Calu3 (cell line): Measurements from ENCODE around the gene RANGAP1. TPM values are rescaled to one million over a fixed set of nuclear protein-coding genes. Genes with fewer than 3 reads are reported as not detected.
A peak's percentile ranks its signal among the peaks of the same experiment; 100 is the strongest.

Source experiments
- BruUV-seq: library from RNA; stranded (reverse); fragments of 400-500 nt; replicated peaks from 2 replicates; lab custom pipeline; 2021; lab: Mats Ljungman, UMichigan
- CTCF ChIA-PET: fragments of 300-600 bp; sonication (Branson Sonifier 250); formaldehyde crosslinking; loops from one replicate; lab custom pipeline; 2022; ENCODE audit warnings: antibody characterized with exemption; lab: Charles Lee
- DNase-seq: peaks from one replicate; pipeline ENCODE4 v3.0.0; 2022
- H3K27ac Mint-ChIP-seq: one replicate; pipeline ENCODE4 v1.8.0; 2022; ENCODE audit warnings: mixed read lengths; ENCODE audit not compliant: unreplicated experiment
- H3K27me3 Mint-ChIP-seq: one replicate; pipeline ENCODE4 v1.8.0; 2022; ENCODE audit warnings: mixed read lengths; ENCODE audit not compliant: unreplicated experiment
- H3K36me3 Mint-ChIP-seq: one replicate; pipeline ENCODE4 v1.8.0; 2022; ENCODE audit warnings: mild to moderate bottlenecking, moderate library complexity, mixed read lengths; ENCODE audit not compliant: insufficient read depth, unreplicated experiment
- H3K4me1 Mint-ChIP-seq: one replicate; pipeline ENCODE4 v1.8.0; 2022; ENCODE audit warnings: mild to moderate bottlenecking, low read depth, mixed read lengths; ENCODE audit not compliant: unreplicated experiment
- H3K4me3 Mint-ChIP-seq: one replicate; pipeline ENCODE4 v1.8.0; 2022; ENCODE audit warnings: mild to moderate bottlenecking, low read depth, moderate library complexity, mixed read lengths; ENCODE audit not compliant: unreplicated experiment
- H3K9me3 Mint-ChIP-seq: one replicate; pipeline ENCODE4 v1.8.0; 2022; ENCODE audit warnings: low read depth, mixed read lengths; ENCODE audit not compliant: unreplicated experiment
- intact Hi-C: fragments of 100-400 bp; cut with micrococcal nuclease; formaldehyde crosslinking; loops from one replicate; pipeline ENCODE4 v1.10.0; 2022; ENCODE audit not compliant: unreplicated experiment
- total RNA-seq: library from RNA; stranded (reverse); gene quantifications from 2 replicates; pipeline ENCODE4 v1.2.3, GENCODE V29; 2022
- TF ChIP-seq, protein P1 (sequence below): fragments of 200-600 bp; IDR thresholded peaks from one replicate; pipeline ENCODE4 v1.8.0; 2022; ENCODE audit warnings: antibody characterized with exemption; ENCODE audit not compliant: unreplicated experiment

The RANGAP1 gene
- total RNA-seq, 1 experiment from 2014 or later: 189 TPM

DNA sequence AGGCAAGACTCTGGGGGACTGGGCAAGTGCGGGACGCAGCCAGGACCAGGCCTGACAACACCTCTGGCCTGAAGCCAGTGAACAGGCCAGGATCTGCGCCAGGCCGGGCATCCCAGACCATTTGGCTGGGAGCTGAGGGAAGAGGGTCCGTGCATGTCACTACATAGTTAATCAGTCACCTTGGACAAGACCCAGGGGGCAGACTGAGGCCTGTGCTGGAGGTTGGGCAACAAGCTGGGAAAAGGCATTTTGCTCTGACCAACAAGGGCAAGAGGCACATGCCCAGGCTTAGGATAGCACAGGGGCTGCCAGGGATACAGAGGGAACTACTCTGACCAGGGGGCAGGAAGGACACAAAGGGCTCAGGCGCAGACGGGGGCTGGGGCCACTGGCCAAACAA lies 38.3 kb downstream of the RANGAP1 start:
- no peak overlapping the region for H3K4me3 Mint-ChIP-seq
- peaks cover 95% of the 10 kb centered on the region for H3K36me3 Mint-ChIP-seq
- CTCF ChIA-PET: interaction anchor here (0.6 kb wide), 1 partner anchor 282 kb away, joined by 3 read pairs; no protein-coding TSS in a partner anchor
- no peaks in the 10 kb centered on the region for H3K9me3 Mint-ChIP-seq
- intact Hi-C loops: no loop called here
- no peak for DNase-seq
- no TSS peak for BruUV-seq
- H3K27me3 Mint-ChIP-seq: no peaks in the 10 kb centered on the region
- H3K27ac Mint-ChIP-seq: no peak overlapping the region
- TF ChIP-seq, protein P1, sequence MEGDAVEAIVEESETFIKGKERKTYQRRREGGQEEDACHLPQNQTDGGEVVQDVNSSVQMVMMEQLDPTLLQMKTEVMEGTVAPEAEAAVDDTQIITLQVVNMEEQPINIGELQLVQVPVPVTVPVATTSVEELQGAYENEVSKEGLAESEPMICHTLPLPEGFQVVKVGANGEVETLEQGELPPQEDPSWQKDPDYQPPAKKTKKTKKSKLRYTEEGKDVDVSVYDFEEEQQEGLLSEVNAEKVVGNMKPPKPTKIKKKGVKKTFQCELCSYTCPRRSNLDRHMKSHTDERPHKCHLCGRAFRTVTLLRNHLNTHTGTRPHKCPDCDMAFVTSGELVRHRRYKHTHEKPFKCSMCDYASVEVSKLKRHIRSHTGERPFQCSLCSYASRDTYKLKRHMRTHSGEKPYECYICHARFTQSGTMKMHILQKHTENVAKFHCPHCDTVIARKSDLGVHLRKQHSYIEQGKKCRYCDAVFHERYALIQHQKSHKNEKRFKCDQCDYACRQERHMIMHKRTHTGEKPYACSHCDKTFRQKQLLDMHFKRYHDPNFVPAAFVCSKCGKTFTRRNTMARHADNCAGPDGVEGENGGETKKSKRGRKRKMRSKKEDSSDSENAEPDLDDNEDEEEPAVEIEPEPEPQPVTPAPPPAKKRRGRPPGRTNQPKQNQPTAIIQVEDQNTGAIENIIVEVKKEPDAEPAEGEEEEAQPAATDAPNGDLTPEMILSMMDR: no peak
- no peaks in the 10 kb centered on the region for H3K4me1 Mint-ChIP-seq

DNA sequence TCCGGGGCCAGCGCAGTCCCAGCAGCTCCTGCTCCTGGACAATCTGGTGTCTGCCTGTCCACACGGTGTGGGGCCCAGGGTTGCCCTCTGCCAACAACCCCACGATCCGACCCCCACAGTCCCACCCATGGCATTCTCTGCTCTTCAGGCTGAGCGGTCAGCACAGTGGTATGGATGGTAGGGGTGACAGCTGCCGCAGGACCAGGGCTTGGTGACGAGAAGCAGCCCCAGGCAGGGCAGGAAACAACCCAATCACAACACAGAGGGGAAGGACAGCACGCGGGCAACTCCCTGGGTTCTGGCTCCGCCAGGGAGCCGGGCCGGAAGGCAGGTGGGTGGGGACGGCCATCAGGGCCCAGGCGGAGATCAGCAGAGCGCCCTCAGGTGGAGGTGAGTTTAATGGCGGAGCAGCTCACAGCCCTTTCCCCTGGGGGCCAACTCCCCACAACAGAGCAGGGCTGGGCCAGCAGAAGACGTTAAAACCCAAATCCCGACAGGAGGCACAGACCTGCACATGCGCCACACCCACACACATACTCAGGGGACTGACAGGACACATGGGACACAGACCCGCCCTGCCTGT lies 40.0 kb downstream of the RANGAP1 start:
- TF ChIP-seq, protein P1: no peak
- Mint-ChIP-seq H3K36me3 (peaks cover 88% of the 10 kb centered on the region), H3K9me3 (no peaks in the 10 kb centered on the region), H3K4me3 (no peak overlapping the region), H3K27me3 (no peaks in the 10 kb centered on the region), H3K27ac (no peak overlapping the region), H3K4me1 (no peaks in the 10 kb centered on the region)
- BruUV-seq: TSS peak; percentile 25
- CTCF ChIA-PET: no interaction called here
- no peak for DNase-seq
- intact Hi-C loops: no loop called here

DNA sequence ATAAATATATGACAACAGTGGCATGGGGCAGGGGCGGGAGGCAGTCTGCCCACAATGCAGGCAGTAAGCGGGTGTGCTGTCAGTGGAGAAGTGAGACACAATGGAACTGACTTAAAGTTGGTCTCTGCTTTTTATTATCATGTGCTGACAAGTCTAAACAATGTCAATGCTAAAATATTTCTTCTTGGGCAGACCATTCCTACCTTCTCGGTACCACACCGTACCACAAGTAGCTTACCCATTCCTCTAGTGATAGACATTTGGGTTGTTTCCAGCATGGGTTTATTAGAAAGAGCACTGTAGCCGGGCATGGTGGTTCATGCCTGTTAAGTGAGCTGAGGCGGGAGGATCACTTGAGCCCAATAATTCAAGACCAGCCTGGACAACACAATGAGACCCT lies 42.6 kb downstream of the RANGAP1 start:
- CTCF ChIA-PET: no interaction called here
- no peaks in the 10 kb centered on the region for H3K9me3 Mint-ChIP-seq
- intact Hi-C loops: no loop called here

DNA sequence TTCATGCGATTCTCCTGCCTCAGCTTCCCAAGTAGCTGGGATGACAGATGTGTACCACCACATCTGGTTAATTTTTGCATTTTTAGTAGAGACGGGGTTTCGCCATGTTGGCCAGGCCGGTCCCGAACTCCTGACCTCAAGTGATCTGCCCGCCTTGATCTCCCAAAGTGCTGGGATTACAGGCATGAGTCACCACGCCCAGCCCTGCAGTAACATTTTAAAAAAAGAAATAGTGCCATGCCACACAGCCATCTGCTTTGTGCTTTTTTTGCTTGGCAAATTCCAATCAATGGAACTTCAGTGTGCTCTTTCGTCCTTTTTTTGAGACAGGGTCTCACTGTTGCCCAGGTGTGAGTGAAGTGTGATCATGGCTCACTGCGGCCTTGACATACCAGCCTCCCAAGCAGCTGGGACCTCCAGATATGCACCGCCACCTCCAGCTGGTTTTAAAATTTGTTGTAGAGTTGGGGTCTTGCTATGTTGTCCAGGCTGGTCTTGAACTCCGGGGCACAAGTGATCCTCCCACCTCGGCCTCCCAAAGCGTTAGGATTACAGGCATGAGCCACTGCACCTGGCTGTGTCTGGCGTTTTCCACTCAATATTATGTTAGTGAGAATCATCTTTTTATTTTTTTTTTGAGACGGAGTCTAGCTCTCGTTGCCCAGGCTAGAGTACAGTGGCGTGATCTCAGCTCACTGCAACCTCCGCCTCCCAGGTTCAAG lies 43.4 kb downstream of the RANGAP1 start:
- no peaks in the 10 kb centered on the region for H3K9me3 Mint-ChIP-seq
- CTCF ChIA-PET: no interaction called here
- DNase-seq: no peak
- H3K4me1 Mint-ChIP-seq: no peaks in the 10 kb centered on the region
- no TSS peak for BruUV-seq
- H3K4me3 Mint-ChIP-seq: no peak overlapping the region
- TF ChIP-seq, protein P1: no peak
- peaks cover 78% of the 10 kb centered on the region for H3K36me3 Mint-ChIP-seq
- no peaks in the 10 kb centered on the region for H3K27me3 Mint-ChIP-seq
- intact Hi-C loops: no loop called here
- H3K27ac Mint-ChIP-seq: no peak overlapping the region

More for the DNA sequence above, 42.6 kb downstream of the RANGAP1 start:
- DNase-seq: no peak
- BruUV-seq: no TSS peak
- Mint-ChIP-seq H3K36me3 (peaks cover 85% of the 10 kb centered on the region), H3K4me3 (no peak overlapping the region), H3K27me3 (no peaks in the 10 kb centered on the region), H3K4me1 (no peaks in the 10 kb centered on the region), H3K27ac (no peak overlapping the region)
- TF ChIP-seq, protein P1: no peak
